Choroid plexus epithelial cell (primary cell): ENCODE measurements around the gene CROCC2.

ENCODE experiments used
- DNase-seq: peaks from one replicate; pipeline ENCODE4 v3.0.0-alpha.2; 2010; ENCODE audit warnings: low read depth
- H3K4me3 ChIP-seq: 2 replicates; pipeline ENCODE4 v1.5.1; 2011; ENCODE audit warnings: low read depth, mild to moderate bottlenecking, control low read depth, low read length, moderate library complexity
- CTCF ChIP-seq: conservative IDR thresholded peaks from 2 replicates; pipeline ENCODE4 v1.5.1; 2011; ENCODE audit warnings: low read depth, mild to moderate bottlenecking, control low read depth, inconsistent platforms, low read length, moderate library complexity

The CROCC2 gene

DNA sequence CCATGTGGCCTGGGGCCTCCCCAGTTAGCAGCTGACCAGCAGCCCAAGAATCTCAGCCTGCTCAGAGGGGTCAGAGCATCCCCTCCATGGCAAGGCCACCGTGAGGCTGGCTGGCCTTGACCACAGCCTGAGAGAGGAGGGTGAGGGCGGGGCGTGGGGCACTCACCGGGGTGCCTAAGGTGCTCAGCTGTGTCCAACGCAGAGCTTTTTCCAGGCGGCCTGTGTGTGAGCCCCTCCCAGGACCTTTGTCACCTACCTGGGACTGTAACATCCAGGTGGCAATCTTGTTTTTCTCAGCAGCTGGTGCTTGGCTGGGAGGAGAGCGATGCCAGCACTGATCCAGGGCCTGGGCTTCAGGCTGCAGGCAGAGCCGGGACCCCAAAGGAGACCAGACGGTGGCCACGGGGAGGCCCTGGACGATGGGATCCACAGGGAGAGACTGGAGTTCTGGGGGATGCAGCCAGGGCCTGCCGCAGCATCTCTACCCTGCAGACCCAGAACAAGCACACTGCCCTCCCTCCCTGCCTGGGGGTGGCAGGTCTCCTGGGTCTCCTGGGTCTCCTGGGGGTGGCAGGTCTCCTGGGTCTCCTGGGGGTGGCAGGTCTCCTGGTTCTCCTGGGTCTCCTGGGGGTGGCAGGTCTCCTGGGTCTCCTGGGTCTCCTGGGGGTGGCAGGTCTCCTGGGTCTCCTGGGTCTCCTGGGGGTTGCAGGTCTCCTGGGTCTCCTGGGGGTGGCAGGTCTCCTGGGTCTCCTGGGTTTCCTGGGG lies 104.6 kb downstream of the CROCC2 start:
- H3K4me3 ChIP-seq: no peak overlapping the region
- no peak for TF ChIP-seq CTCF
- DNase-seq: no peak

GRCh38 chr2:241011296-241011600 lies 105.1 kb downstream of the CROCC2 start:
- H3K4me3 ChIP-seq: no peak overlapping the region
- DNase-seq: no peak
- no peak for TF ChIP-seq CTCF

GRCh38 chr2:241011751-241012510 lies 105.8 kb downstream of the CROCC2 start:
- no peak overlapping the region for H3K4me3 ChIP-seq
- no peak for DNase-seq
- no peak for TF ChIP-seq CTCF

DNA sequence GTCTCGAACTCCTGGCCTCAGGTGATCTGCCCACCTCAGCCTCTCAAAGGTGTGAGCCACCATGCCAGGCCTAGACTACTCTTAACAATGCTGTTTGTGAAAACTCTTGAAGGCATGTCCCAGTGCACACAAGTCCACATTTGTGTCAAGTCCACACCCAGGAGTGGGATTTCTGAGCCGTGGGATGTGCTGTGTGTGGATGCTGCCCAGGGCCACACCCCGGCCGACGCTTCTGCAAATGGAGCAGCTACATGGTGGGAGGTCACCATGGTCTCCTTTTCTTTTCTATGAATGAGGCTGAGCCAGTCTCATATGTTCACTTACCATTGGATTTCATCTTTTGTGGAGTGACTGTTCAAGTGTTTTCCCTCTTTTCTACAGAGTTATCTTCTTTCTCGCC lies 108.1 kb downstream of the CROCC2 start:
- DNase-seq: no peak
- H3K4me3 ChIP-seq: no peak overlapping the region
- no peak for TF ChIP-seq CTCF

DNA sequence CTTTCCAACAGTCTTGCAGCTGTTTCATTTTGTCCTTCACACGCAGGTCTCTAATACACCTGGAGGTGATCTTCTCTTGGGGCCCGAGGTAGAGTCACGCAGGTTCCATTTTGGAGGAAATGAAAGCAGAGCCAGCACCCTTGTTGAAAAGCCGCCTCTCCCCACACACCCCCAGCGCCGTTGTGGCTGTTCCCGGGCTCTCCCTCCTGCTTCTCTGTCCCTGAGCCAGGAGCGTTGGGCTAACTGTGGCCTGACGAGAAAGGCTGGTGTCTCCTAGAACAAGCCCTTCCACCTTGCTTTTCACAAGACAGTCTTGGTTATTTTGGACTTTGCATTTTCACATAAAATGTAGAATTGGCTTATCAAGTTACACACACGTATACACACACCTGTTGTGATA lies 108.6 kb downstream of the CROCC2 start:
- no peak overlapping the region for H3K4me3 ChIP-seq
- no peak for TF ChIP-seq CTCF
- no peak for DNase-seq

DNA sequence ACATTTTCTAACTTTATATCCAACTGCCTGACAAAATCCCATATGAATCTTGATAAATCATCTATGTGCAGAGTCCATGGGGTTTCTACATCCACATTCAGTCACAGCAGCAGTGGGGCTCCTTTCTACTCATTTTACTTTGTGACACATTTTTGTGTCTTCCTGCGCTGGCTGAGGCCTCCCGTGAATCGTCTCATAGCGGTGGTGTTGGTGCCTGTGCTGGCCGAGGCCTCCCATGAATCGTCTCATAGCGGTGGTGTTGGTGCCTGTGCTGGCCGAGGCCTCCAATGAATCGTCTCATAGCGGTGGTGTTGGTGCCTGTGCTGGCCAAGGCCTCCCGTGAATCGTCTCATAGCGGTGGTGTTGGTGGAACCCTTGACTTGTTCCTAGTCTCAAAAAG lies 109.3 kb downstream of the CROCC2 start:
- no peak for DNase-seq
- H3K4me3 ChIP-seq: no peak overlapping the region
- TF ChIP-seq CTCF: no peak
